IPS-20b (cell line): Measurements from ENCODE around the gene MAPK10.
"Not testable (repeated sequence)": the region's sequence is repeated elsewhere in the genome, so short reads cannot be mapped to it uniquely, and the experiment has no call there.

ENCODE experiments used
- H3K27ac ChIP-seq: one replicate; pipeline ENCODE4 v1.5.1; 2013; ENCODE audit warnings: low read length
- H3K27me3 ChIP-seq: 2 replicates; pipeline ENCODE4 v1.6.1; 2013; ENCODE audit warnings: mild to moderate bottlenecking, low read length, inconsistent platforms; ENCODE audit not compliant: insufficient read depth
- H3K36me3 ChIP-seq: 2 replicates; pipeline ENCODE4 v1.6.1; 2013; ENCODE audit warnings: low read depth, mild to moderate bottlenecking, inconsistent platforms, low read length, moderate library complexity; ENCODE audit not compliant: insufficient read depth
- H3K4me1 ChIP-seq: 2 replicates; pipeline ENCODE4 v1.6.1; 2013; ENCODE audit warnings: mild to moderate bottlenecking, control low read depth, inconsistent platforms, low read length, moderate library complexity; ENCODE audit not compliant: insufficient read depth
- H3K4me3 ChIP-seq: 2 replicates; pipeline ENCODE4 v1.5.1; 2013; ENCODE audit warnings: mild to moderate bottlenecking, low read length, inconsistent platforms
- H3K9ac ChIP-seq: 2 replicates; pipeline ENCODE4 v1.6.1; 2013; ENCODE audit warnings: low read depth, mild to moderate bottlenecking, inconsistent platforms, low read length, moderate library complexity
- H3K9me3 ChIP-seq: 2 replicates; pipeline ENCODE4 v1.6.1; 2013; ENCODE audit warnings: mild to moderate bottlenecking, low read depth, low read length, inconsistent platforms; ENCODE audit not compliant: insufficient read depth

Gene MAPK10

GRCh38 chr4:86001591-86001990, 358.3 kb downstream of the MAPK10 start:
- Histone ChIP-seq H3K9me3 (no peaks in the 10 kb centered on the region), H3K9ac (no peak overlapping the region), H3K4me3 (no peak overlapping the region), H3K27ac (no peak overlapping the region), H3K36me3 (no peaks in the 10 kb centered on the region), H3K4me1 (no peaks in the 10 kb centered on the region), H3K27me3 (no peaks in the 10 kb centered on the region)

- Histone ChIP-seq H3K9me3 (no peaks in the 10 kb centered on the region), H3K4me3 (no peak overlapping the region), H3K9ac (no peak overlapping the region), H3K4me1 (no peaks in the 10 kb centered on the region), H3K36me3 (no peaks in the 10 kb centered on the region), H3K27ac (no peak overlapping the region), H3K27me3 (no peaks in the 10 kb centered on the region)
These were observed 364.5 kb downstream of the MAPK10 start for GRCh38 chr4:85995361-85995760.

GRCh38 chr4:85994576-85994975, 365.3 kb downstream of the MAPK10 start:
- no peaks in the 10 kb centered on the region for H3K9me3 ChIP-seq
- H3K9ac ChIP-seq: no peak overlapping the region
- H3K36me3 ChIP-seq: no peaks in the 10 kb centered on the region
- H3K4me3 ChIP-seq: no peak overlapping the region
- H3K27me3 ChIP-seq: no peaks in the 10 kb centered on the region
- no peak overlapping the region for H3K27ac ChIP-seq
- no peaks in the 10 kb centered on the region for H3K4me1 ChIP-seq

- Histone ChIP-seq H3K36me3 (no peaks in the 10 kb centered on the region), H3K9ac (no peak overlapping the region), H3K9me3 (no peaks in the 10 kb centered on the region), H3K27me3 (no peaks in the 10 kb centered on the region), H3K27ac (no peak overlapping the region), H3K4me1 (no peaks in the 10 kb centered on the region), H3K4me3 (no peak overlapping the region)
These were observed 366.2 kb downstream of the MAPK10 start for GRCh38 chr4:85993641-85994040.

GRCh38 chr4:85986266-85986665, 373.6 kb downstream of the MAPK10 start:
- H3K9ac ChIP-seq: no peak overlapping the region
- H3K27me3 ChIP-seq: no peaks in the 10 kb centered on the region
- no peak overlapping the region for H3K27ac ChIP-seq
- H3K4me1 ChIP-seq: no peaks in the 10 kb centered on the region
- H3K4me3 ChIP-seq: no peak overlapping the region
- H3K36me3 ChIP-seq: no peaks in the 10 kb centered on the region
- H3K9me3 ChIP-seq: no peaks in the 10 kb centered on the region; the same call in 1 of the 2 replicates

- Histone ChIP-seq H3K27ac (no peak overlapping the region), H3K4me3 (no peak overlapping the region), H3K36me3 (no peaks in the 10 kb centered on the region)
These were observed 380.6 kb downstream of the MAPK10 start for GRCh38 chr4:85979276-85979675.

GRCh38 chr4:85970535-85970934, 389.3 kb downstream of the MAPK10 start:
- Histone ChIP-seq H3K9ac (no peak overlapping the region), H3K4me3 (no peak overlapping the region), H3K27me3 (no peaks in the 10 kb centered on the region), H3K9me3 (no peaks in the 10 kb centered on the region), H3K4me1 (no peaks in the 10 kb centered on the region), H3K36me3 (no peaks in the 10 kb centered on the region), H3K27ac (no peak overlapping the region)

More at GRCh38 chr4:85979276-85979675, 380.6 kb downstream of the MAPK10 start:
- H3K9ac ChIP-seq: no peak overlapping the region
- H3K4me1 ChIP-seq: no peaks in the 10 kb centered on the region
- H3K9me3 ChIP-seq: no peaks in the 10 kb centered on the region; the same call in 1 of the 2 replicates
- no peaks in the 10 kb centered on the region for H3K27me3 ChIP-seq

- no peak overlapping the region for H3K27ac ChIP-seq
- H3K4me1 ChIP-seq: no peaks in the 10 kb centered on the region
- no peak overlapping the region for H3K9ac ChIP-seq
These were observed 390.7 kb downstream of the MAPK10 start for GRCh38 chr4:85968945-85969819.

GRCh38 chr4:85967872-85968271, 392.0 kb downstream of the MAPK10 start:
- Histone ChIP-seq H3K9ac (no peak overlapping the region), H3K27me3 (no peaks in the 10 kb centered on the region), H3K36me3 (no peaks in the 10 kb centered on the region), H3K4me3 (no peak overlapping the region), H3K27ac (no peak overlapping the region), H3K4me1 (no peaks in the 10 kb centered on the region), H3K9me3 (no peaks in the 10 kb centered on the region)

More at GRCh38 chr4:85968945-85969819, 390.7 kb downstream of the MAPK10 start:
- Histone ChIP-seq H3K9me3 (no peaks in the 10 kb centered on the region), H3K36me3 (no peaks in the 10 kb centered on the region), H3K27me3 (no peaks in the 10 kb centered on the region), H3K4me3 (no peak overlapping the region)

- Histone ChIP-seq H3K4me1 (no peaks in the 10 kb centered on the region), H3K27me3 (no peaks in the 10 kb centered on the region), H3K27ac (no peak overlapping the region), H3K9ac (no peak overlapping the region), H3K9me3 (no peaks in the 10 kb centered on the region), H3K4me3 (no peak overlapping the region), H3K36me3 (no peaks in the 10 kb centered on the region)
These were observed 393.5 kb downstream of the MAPK10 start for GRCh38 chr4:85966373-85966772.

GRCh38 chr4:85965529-85965928, 394.3 kb downstream of the MAPK10 start:
- Histone ChIP-seq H3K27me3 (no peaks in the 10 kb centered on the region), H3K4me1 (no peaks in the 10 kb centered on the region), H3K4me3 (no peak overlapping the region), H3K9me3 (no peaks in the 10 kb centered on the region), H3K27ac (no peak overlapping the region), H3K9ac (no peak overlapping the region), H3K36me3 (no peaks in the 10 kb centered on the region)

GRCh38 chr4:85965017-85965416, 394.8 kb downstream of the MAPK10 start:
- H3K9me3 ChIP-seq, H3K27me3 ChIP-seq, H3K4me1 ChIP-seq, H3K4me3 ChIP-seq, H3K36me3 ChIP-seq, H3K9ac ChIP-seq, H3K27ac ChIP-seq: not testable (repeated sequence)
